IPS-18a (cell line): Measurements from ENCODE around the gene DISC1.

Experiments used
- H3K27ac ChIP-seq: one replicate; pipeline ENCODE4 v1.5.1; 2013; ENCODE audit warnings: low read length
- H3K27me3 ChIP-seq: one replicate; pipeline ENCODE4 v1.6.1; 2013; ENCODE audit warnings: mild to moderate bottlenecking, low read length; ENCODE audit not compliant: control insufficient read depth, insufficient read depth
- H3K36me3 ChIP-seq: one replicate; pipeline ENCODE4 v1.6.1; 2013; ENCODE audit warnings: low read depth, low read length; ENCODE audit not compliant: control insufficient read depth
- H3K4me1 ChIP-seq: one replicate; pipeline ENCODE4 v1.6.1; 2013; ENCODE audit warnings: low read depth, low read length; ENCODE audit not compliant: control insufficient read depth
- H3K4me3 ChIP-seq: one replicate; pipeline ENCODE4 v1.5.1; 2013; ENCODE audit warnings: low read length
- H3K9ac ChIP-seq: one replicate; pipeline ENCODE4 v1.6.1; 2013; ENCODE audit warnings: mild to moderate bottlenecking, low read length, moderate library complexity
- H3K9me3 ChIP-seq: one replicate; pipeline ENCODE4 v1.6.1; 2013; ENCODE audit warnings: low read depth, low read length; ENCODE audit not compliant: control insufficient read depth

Gene DISC1

DNA sequence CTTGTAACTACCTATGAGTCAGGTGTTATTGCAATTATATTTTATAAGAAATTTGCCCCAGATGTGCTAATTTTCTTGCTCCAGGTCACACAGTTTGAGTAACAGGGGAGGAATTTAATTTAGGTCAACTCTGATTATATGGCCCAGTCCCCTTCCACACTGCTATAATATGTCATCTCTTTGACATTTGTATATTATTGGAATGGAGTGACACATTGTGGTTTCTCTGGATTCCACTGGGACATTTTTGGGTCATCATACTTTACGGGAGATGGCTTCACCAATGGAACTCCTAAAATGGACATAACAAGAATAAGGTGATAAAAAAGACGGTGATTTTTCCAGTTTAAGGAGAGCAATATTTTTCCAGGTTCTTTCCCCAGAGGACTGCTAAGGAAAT lies 191.2 kb downstream of the DISC1 start:
- H3K4me1 ChIP-seq: no peaks in the 10 kb centered on the region
- no peaks in the 10 kb centered on the region for H3K36me3 ChIP-seq
- H3K4me3 ChIP-seq: no peak overlapping the region
- no peak overlapping the region for H3K9ac ChIP-seq
- no peak overlapping the region for H3K27ac ChIP-seq
- H3K9me3 ChIP-seq: no peaks in the 10 kb centered on the region
- H3K27me3 ChIP-seq: no peaks in the 10 kb centered on the region

DNA sequence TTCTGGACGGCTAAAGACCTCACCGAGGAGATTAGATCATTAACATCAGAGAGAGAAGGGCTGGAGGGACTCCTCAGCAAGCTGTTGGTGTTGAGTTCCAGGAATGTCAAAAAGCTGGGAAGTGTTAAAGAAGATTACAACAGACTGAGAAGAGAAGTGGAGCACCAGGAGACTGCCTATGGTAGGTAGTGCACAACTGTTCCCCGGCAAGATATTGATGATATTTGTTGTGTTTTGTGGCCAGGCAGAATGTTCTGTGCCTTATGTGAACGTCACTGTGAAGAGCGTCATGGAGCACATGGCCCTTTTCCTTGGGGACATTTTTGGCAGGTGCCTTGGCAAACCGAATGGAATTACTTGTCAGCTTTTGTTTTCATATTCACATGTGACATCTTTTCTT lies 191.7 kb downstream of the DISC1 start:
- H3K4me3 ChIP-seq: no peak overlapping the region
- no peaks in the 10 kb centered on the region for H3K36me3 ChIP-seq
- H3K9ac ChIP-seq: no peak overlapping the region
- no peak overlapping the region for H3K27ac ChIP-seq
- no peaks in the 10 kb centered on the region for H3K4me1 ChIP-seq
- H3K9me3 ChIP-seq: no peaks in the 10 kb centered on the region
- H3K27me3 ChIP-seq: no peaks in the 10 kb centered on the region

DNA sequence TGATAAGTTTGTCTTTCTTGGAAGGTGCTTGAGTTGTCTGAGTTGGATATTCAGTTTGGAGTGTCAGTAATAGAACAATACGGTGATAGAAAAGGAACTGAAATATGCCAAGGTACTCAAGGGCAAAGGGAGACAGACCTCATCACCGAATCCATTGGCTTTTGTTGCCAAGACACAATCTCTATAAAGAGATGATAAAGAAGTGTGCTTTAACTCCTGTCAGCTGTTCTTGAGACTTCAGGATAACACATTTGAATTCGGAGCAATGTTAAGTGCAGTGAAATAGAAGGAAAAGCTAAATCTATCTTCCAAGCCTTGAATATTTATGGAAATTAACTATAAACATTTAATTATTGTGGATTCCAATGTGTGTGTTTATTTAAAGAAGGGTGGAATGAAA lies 194.7 kb downstream of the DISC1 start:
- no peaks in the 10 kb centered on the region for H3K27me3 ChIP-seq
- no peaks in the 10 kb centered on the region for H3K36me3 ChIP-seq
- no peaks in the 10 kb centered on the region for H3K9me3 ChIP-seq
- H3K4me1 ChIP-seq: no peaks in the 10 kb centered on the region
- no peak overlapping the region for H3K4me3 ChIP-seq
- H3K9ac ChIP-seq: no peak overlapping the region
- H3K27ac ChIP-seq: no peak overlapping the region

DNA sequence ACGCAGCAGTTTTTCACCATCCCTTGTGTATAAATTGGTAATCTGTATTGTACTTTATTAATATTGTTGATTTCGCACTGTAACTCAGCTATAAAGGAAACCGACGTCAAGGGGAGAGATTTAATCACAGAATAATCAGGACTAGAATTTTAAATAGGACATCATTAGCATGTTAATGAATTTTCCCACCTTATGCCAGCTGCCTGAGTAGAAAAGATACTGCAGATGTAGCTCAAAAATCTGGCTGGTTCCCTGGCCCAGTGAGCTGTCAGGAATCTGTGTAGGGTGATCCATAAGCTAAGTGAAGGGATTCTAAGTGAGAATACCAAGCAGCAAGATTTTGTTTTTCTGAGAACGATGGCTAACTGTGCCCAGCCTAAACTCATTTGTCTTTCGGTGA lies 195.5 kb downstream of the DISC1 start:
- Histone ChIP-seq H3K4me1 (no peaks in the 10 kb centered on the region), H3K27me3 (no peaks in the 10 kb centered on the region), H3K36me3 (no peaks in the 10 kb centered on the region), H3K27ac (no peak overlapping the region), H3K4me3 (no peak overlapping the region), H3K9me3 (no peaks in the 10 kb centered on the region), H3K9ac (no peak overlapping the region)

DNA sequence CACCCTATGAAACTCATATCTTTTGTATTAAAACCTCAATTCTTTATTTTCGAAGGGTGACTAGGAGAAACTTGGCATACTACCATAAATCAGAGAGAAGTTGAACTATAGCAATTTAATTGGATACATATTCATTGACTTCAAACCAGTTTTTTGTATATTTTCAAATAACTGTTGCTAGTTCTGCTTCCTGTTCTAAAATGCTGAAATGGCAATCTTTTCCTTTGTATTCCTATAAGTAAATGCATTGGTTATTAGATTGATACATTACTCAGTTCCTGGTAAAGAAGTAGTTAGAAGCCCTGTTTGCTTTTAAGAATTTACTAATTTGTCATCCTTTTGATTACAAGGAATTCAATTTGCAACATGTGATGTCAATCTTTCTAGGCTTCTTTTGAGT lies 200.0 kb downstream of the DISC1 start:
- Histone ChIP-seq H3K27ac (no peak overlapping the region), H3K27me3 (no peaks in the 10 kb centered on the region), H3K9me3 (no peaks in the 10 kb centered on the region), H3K4me1 (no peaks in the 10 kb centered on the region), H3K9ac (no peak overlapping the region), H3K36me3 (no peaks in the 10 kb centered on the region), H3K4me3 (no peak overlapping the region)

DNA sequence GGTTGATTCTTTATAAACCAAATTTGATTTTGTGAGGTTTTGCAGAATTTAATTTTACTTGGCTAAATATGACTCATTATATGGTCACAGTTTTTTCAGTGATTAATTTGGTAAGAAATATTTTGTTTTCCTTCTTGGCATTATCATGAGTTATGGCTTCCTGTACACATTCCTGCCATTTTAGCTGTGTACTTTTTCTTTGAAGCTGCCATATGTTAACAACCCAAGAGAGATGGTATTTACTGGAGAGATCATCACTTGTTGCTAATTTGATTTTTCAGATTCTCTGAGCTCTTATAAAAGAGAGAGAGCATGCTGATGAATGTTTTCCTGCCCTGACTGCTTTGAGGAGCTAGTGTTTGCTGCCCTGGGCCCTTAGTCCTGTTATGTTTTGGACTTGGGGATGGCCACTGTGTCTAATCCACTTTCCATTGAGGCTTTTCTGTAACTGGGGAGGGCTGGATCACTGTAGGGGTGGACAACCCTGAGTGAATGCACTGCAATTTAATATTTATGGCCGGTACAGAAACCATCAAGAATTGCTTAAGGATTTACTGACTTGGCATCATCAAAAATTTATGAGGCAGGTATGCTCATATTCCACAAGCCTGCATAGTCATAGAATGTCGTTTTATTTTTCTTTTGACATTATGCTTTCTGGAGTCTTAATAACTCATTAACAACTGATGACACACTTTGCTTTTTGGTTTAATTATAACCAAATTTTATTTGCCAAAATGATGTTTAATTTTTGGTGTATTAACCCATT lies 200.9 kb downstream of the DISC1 start:
- Histone ChIP-seq H3K4me1 (no peaks in the 10 kb centered on the region), H3K27me3 (no peaks in the 10 kb centered on the region), H3K4me3 (no peak overlapping the region), H3K27ac (no peak overlapping the region), H3K36me3 (no peaks in the 10 kb centered on the region), H3K9ac (no peak overlapping the region), H3K9me3 (no peaks in the 10 kb centered on the region)

DNA sequence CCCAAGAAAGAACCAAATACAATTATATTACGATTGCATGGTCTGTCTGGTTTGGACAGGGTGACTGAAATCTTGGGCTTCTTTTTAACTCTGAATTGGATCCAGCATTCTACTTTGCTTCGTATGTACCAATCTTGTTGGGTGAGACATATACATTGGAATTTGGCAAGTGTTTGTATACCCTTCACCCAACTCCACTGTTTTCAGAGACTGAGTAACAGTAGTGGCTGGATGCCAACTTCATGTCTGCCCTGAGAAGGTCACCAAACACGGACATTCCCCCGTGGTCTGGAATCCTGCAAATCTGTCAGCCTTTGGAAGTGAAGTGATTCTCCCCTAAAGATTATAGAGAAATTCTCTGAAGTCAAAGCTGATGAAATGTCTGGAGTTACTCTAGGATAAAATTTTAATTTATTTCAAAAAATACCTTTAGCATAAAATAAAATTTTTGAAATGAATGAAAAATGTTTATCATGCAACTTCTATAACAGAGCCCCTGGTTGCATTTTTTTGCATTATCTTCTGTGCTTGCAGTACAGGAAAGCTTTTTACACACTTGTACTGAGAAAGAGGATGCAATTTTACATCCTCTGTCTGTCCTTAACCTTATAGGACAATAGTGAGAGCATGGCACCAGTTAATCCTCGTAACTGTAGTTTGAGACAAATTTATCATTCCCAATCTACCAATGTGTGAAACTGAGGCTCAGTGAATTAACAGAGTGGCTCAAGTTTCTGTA lies 201.8 kb downstream of the DISC1 start:
- H3K4me1 ChIP-seq: no peaks in the 10 kb centered on the region
- H3K27ac ChIP-seq: no peak overlapping the region
- no peaks in the 10 kb centered on the region for H3K9me3 ChIP-seq
- no peak overlapping the region for H3K4me3 ChIP-seq
- no peaks in the 10 kb centered on the region for H3K36me3 ChIP-seq
- no peak overlapping the region for H3K9ac ChIP-seq
- H3K27me3 ChIP-seq: no peaks in the 10 kb centered on the region

DNA sequence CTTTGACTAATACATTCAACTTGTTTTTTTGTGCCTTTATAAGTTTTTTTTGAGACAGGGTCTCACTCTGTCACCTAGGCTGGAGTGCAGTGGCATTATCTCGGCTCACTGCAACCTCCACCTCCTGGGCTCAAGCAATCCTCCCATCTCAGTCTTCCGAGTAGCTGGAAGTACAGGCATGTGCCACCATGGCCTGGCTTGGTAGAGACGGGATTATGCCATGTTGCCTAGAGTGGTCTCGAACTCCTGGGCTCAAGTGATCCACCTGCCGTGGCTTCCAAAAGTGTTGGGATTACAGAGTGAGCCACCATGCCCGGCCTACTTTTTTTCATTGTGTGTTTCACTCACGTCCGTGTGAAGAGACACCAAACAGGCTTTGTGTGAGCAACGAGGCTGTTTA lies 202.7 kb downstream of the DISC1 start:
- Histone ChIP-seq H3K9me3 (no peaks in the 10 kb centered on the region), H3K9ac (no peak overlapping the region), H3K36me3 (no peaks in the 10 kb centered on the region), H3K27ac (no peak overlapping the region), H3K4me3 (no peak overlapping the region), H3K4me1 (no peaks in the 10 kb centered on the region), H3K27me3 (no peaks in the 10 kb centered on the region)

DNA sequence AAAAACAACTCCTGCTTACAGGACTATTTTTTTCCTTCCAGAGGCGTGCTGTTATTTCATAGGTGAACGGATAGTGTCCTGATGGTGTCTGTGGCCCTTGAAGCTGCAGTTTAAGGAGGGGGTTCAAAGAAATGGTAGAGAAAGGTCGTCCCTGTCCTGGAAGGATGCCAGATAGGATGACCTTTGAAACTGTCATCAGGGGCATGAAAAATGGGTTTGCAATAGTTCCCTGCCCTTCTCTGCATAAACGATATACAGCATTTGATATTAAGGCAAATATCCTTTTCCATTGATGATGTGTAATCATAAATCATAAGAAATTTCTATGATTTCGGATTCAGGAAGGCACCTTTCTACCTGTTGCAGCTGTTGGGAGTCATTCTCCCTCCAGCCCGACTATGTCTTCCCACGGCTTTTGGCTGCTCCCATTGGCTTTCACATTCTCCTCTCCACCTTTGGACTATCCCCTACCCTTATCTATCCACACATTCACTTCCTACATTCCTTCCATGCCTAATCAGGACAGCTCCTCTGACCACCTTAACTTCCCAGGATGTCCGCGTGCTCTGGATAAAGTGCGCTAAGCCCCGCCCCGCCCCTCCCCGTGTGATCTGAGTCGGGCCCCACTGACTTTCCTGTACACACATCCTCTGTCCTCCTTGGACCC lies 209.8 kb downstream of the DISC1 start:
- H3K9me3 ChIP-seq: no peaks in the 10 kb centered on the region
- no peak overlapping the region for H3K4me3 ChIP-seq
- no peaks in the 10 kb centered on the region for H3K4me1 ChIP-seq
- H3K27ac ChIP-seq: no peak overlapping the region
- no peak overlapping the region for H3K9ac ChIP-seq
- no peaks in the 10 kb centered on the region for H3K36me3 ChIP-seq
- no peaks in the 10 kb centered on the region for H3K27me3 ChIP-seq

DNA sequence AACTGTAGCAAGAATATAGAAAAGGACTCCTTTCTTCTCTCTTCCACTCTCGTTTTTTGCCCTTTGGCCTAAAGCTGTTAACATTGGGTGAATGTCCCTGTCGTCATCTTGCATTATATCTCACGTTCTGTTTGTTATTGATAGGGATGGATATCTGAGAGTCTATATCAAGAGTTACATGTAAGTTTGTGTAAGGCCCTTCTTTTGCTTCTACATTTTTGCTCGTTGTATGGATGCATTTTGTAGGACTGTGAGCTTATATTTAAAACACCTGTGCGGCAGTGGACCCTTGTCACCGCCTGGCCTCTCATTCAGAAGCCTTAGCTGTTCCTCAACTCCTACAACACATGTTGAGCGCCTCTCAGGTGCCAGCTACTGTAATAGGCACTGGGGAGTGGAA lies 211.9 kb downstream of the DISC1 start:
- H3K27ac ChIP-seq: no peak overlapping the region
- H3K9me3 ChIP-seq: no peaks in the 10 kb centered on the region
- no peaks in the 10 kb centered on the region for H3K36me3 ChIP-seq
- no peak overlapping the region for H3K4me3 ChIP-seq
- no peaks in the 10 kb centered on the region for H3K27me3 ChIP-seq
- no peak overlapping the region for H3K9ac ChIP-seq
- H3K4me1 ChIP-seq: no peaks in the 10 kb centered on the region

DNA sequence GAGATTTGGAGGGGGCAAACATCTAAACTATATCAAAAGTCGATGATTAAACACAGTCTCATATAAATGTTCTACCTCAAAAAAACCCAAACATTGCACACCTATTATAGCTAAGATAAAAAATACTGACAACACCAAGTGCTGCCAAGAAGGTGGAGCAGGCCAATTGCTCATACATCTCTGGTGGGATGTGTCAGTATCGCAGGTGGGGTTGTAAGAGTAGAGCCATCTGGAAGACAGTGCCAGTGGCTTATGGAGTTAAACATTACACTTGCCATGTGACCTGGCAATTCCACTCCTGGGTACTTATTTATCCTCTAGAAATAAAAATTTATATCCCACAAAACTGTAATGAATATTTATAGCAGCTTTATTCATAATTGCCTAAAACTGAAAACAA lies 213.4 kb downstream of the DISC1 start:
- H3K4me3 ChIP-seq: no peak overlapping the region
- H3K9ac ChIP-seq: no peak overlapping the region
- H3K27ac ChIP-seq: no peak overlapping the region
- no peaks in the 10 kb centered on the region for H3K27me3 ChIP-seq
- H3K36me3 ChIP-seq: no peaks in the 10 kb centered on the region
- H3K9me3 ChIP-seq: no peaks in the 10 kb centered on the region
- no peaks in the 10 kb centered on the region for H3K4me1 ChIP-seq
